Liver (tissue), 3 donors: ENCODE data around the gene AGO1.

Experiments
- CTCF ChIP-seq: fragments of 150-350 bp; IDR thresholded peaks from 2 replicates; pipeline ENCODE4 v1.5.1; 2017; ENCODE audit warnings: improper control_type of control experiment, low read depth, low read length; ENCODE audit not compliant: missing input control
- HNF4A ChIP-seq, 2 donors: conservative IDR thresholded peaks; 2 replicates each; pipeline ENCODE4 v1.6.1; 2016; ENCODE audit warnings: antibody characterized with exemption in 2 of 2, mild to moderate bottlenecking in 2 of 2
- JUND ChIP-seq, 2 donors: IDR thresholded peaks; 2 replicates each; pipeline ENCODE4 v1.6.1; 2016; ENCODE audit warnings: antibody characterized with exemption in 2 of 2
- RXRA ChIP-seq, 2 donors: IDR thresholded peaks; 2 replicates each; pipeline ENCODE4 v1.6.1; 2017 to 2018; ENCODE audit warnings: antibody characterized with exemption in 2 of 2, mild to moderate bottlenecking in 1 of 2
- donor health status: healthy.
- donor health status: healthy.

- TF ChIP-seq HNF4A (conservative IDR thresholded peaks at IDR 0.05) (no peak), JUND (IDR thresholded peaks at IDR 0.05) (no peak), RXRA (IDR thresholded peaks at IDR 0.05) (no peak), CTCF (no peak)
These were observed 1.9 kb downstream of the AGO1 start for GRCh38 chr1:35884934-35885333.
